HUES6 (cell line): ENCODE measurements around the gene NTSR1.

Experiments
- H3K27ac ChIP-seq: 2 replicates; pipeline ENCODE4 v1.7.0; 2013; ENCODE audit warnings: low read depth, mild to moderate bottlenecking, low read length, inconsistent platforms
- H3K27me3 ChIP-seq: 2 replicates; pipeline ENCODE4 v1.6.1; 2013; ENCODE audit warnings: low read length; ENCODE audit not compliant: control insufficient read depth, insufficient read depth
- H3K36me3 ChIP-seq: 2 replicates; pipeline ENCODE4 v1.6.1; 2013; ENCODE audit warnings: low read length; ENCODE audit not compliant: control insufficient read depth, insufficient read depth
- H3K4me1 ChIP-seq: 2 replicates; pipeline ENCODE4 v1.6.1; 2013; ENCODE audit warnings: low read length; ENCODE audit not compliant: control insufficient read depth, insufficient read depth
- H3K4me3 ChIP-seq: 2 replicates; pipeline ENCODE4 v1.5.1; 2013; ENCODE audit warnings: low read depth, low read length
- H3K9ac ChIP-seq: one replicate; pipeline ENCODE4 v1.6.1; 2013; ENCODE audit warnings: mild to moderate bottlenecking, low read length
- H3K9me3 ChIP-seq: 2 replicates; pipeline ENCODE4 v1.6.1; 2013; ENCODE audit warnings: low read depth, low read length; ENCODE audit not compliant: control insufficient read depth, insufficient read depth

Gene NTSR1

DNA sequence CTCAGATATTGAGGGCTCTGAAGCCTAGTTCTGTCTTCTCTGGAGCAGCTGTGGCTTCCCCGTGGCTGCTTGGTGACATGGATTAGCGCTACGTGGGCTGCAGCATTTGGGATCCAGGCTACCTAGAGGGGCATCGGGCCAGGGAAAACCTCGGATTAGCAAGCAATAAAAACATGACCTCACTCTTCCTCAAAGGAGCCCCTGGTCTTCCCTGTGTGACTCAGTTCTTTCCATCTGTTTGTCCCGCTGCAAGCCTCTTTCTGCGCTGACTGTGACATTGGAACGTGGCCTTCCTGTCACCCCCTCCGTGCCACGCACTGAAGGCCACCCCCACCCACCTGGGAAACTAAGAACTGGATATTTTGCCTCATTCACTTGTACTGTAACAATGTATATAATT, 91.2 kb downstream of the NTSR1 start:
- H3K4me1 ChIP-seq, result no peaks in the 10 kb centered on the region; the same call in 1 of the 2 replicates
- H3K27ac ChIP-seq, result no peak overlapping the region
- no peaks in the 10 kb centered on the region for H3K9me3 ChIP-seq
- H3K4me3 ChIP-seq, result no peak overlapping the region
- H3K36me3 ChIP-seq, result peaks cover 34% of the 10 kb centered on the region
- no peak overlapping the region for H3K9ac ChIP-seq
- peaks cover 3% of the 10 kb centered on the region; the same call in 1 of the 2 replicates for H3K27me3 ChIP-seq

DNA sequence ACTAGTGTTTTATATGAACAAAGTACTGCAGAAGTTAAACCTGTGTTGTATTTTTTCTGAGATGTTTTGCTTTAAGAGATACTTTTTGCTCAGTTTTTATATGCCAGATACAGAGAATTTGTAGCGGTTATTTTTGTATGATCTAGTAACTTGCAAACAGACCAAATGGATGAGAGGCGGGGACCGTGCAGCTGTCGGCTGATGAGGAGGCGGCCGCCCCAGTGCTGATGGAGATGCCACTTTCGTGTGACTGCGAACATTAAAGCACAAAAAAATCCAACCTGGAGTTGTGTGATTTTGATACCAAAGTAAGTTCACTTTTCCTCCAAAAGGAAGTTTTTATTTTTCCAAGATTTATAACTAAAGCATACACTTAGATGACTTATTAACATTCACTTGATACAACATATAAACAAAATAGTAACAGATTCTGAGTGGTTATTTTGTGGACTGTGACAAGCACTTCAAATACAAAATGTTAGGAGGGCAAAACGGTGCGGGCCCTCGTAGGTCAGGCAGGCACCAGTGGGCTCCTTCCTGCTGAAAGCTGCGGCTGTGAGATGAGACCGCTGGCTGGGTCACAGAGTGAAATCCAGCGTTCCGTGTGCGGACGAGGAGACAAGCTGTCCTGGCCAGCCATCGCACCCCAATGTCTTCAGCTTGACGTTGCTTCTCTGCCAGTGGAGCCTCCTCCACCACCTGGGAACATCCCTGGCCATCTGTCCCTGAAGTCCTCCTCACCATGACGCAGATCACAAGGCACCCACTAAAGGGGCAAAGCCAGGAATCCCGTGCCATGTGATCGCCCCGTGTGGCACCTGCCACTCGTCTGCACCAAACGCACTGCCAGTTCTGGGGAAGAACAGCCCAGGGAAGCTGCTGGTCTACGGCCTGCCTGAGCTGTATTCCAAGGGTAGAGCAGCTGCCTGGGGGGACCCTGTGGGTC, 92.0 kb downstream of the NTSR1 start:
- H3K36me3 ChIP-seq, result peaks cover 34% of the 10 kb centered on the region
- H3K9me3 ChIP-seq, result no peaks in the 10 kb centered on the region
- H3K27me3 ChIP-seq, result 0 out of 2 replicates have a peak, but pooled peaks cover under 1% of the 10 kb centered on the region
- H3K27ac ChIP-seq, result no peak overlapping the region
- H3K9ac ChIP-seq, result no peak overlapping the region
- no peak overlapping the region for H3K4me3 ChIP-seq
- peaks cover 1% of the 10 kb centered on the region for H3K4me1 ChIP-seq

DNA sequence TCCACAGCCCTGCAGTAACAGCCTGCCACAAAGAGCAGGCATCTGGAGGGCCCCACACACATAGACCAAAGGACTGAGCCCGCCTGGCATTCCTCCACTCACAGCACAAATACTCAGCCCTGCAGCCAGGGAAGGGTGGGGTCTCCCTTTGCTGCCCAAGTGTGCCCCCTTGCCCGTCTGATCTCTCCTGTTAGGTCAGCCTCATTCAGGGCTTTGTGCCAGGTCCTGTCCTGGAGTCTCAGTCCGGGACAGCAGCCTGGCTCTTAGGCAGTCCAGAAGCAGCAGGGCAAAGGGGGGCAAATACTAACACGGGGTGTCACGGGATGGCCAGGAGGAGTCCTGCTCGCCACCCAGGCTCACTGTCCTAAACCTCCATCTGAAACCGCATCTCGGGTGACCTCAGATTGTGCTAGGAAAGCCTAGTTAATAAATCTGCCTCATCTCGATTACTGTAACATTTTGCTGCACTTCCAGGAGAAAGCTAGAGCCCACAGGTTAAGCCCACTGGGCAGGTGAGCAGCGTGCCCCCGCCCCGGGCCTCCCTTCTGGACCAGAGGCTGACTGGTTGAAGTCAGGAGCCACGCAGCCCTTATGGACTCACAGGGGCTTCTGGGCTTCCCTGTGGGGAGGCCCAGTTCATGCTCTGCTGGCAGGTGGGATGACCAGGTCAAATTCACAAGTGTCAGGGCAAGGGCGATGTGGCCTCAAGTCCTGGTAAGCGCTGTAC, 92.8 kb downstream of the NTSR1 start:
- Histone ChIP-seq H3K4me1 (peaks cover 9% of the 10 kb centered on the region), H3K27me3 (no peaks in the 10 kb centered on the region), H3K36me3 (peaks cover 34% of the 10 kb centered on the region), H3K9me3 (no peaks in the 10 kb centered on the region), H3K27ac (no peak overlapping the region), H3K4me3 (no peak overlapping the region), H3K9ac (no peak overlapping the region)

DNA sequence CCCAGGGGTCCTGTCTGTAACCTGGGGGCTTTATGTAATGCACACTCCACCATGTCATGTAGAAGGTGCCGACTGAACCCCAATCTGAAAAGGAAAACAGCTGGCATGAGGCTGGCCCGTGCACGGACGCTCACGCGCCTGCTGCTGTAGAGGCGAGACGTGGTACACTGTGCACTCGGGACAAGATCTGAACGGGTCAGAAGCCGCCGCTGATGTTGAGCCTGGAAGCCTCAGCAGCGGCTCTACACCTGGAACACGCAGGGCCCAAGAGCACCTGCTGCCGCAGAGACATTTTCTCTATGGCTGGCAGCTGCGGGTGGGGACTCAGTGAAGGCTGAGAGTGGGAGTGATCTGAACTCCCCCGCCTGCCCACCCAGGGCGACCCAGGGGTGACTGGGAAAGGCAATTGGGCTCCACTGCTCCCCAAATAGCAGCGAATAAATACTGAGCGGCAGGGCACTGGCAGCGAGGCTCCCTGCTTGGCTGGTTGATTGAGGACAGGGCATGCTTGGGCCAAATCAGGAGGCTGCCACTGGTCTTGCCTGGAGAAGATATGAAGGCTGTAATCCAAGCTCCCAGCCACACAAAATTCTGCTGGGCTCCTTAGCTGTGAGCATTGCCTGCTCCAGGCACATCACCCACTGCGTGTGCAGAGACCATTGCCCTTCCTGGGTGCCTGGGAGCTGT, 93.5 kb downstream of the NTSR1 start:
- Histone ChIP-seq H3K27me3 (no peaks in the 10 kb centered on the region), H3K4me3 (no peak overlapping the region), H3K27ac (no peak overlapping the region), H3K36me3 (peaks cover 34% of the 10 kb centered on the region), H3K9ac (no peak overlapping the region), H3K9me3 (no peaks in the 10 kb centered on the region), H3K4me1 (peaks cover 9% of the 10 kb centered on the region)

DNA sequence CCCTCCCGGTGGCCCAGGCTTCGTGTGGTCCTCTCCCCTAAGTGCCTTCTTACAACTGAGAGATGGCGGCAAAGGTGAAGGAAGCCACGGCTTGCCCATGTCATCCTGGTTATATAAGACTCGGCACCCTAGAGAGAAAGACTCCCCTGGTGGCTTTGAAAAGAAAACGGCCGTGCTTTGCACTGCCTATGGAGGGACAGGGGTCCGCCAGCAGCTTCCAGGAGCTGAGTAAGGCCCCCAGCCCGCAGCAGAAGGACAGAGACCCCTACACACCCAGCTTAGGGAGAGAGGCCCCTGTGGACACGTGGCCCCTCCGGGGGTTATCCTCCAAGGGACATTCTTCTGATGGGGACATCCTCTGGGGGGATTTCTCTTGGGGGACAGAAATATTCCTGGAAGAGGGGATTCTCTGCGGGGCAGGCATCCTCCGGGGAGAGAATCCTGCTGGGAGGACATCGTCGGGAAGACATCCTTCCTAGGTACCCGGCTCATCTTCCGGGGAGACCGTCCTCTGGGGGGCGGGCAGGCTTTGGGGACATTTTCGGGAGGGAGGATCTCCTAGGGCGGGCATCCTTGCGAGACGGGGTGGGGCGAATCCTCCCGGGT, 95.5 kb downstream of the NTSR1 start:
- Histone ChIP-seq H3K36me3 (peaks cover 28% of the 10 kb centered on the region), H3K9ac (no peak overlapping the region), H3K27me3 (no peaks in the 10 kb centered on the region), H3K4me3 (peak overlapping the region; percentile 51), H3K9me3 (no peaks in the 10 kb centered on the region), H3K4me1 (peaks cover 11% of the 10 kb centered on the region), H3K27ac (no peak overlapping the region)

DNA sequence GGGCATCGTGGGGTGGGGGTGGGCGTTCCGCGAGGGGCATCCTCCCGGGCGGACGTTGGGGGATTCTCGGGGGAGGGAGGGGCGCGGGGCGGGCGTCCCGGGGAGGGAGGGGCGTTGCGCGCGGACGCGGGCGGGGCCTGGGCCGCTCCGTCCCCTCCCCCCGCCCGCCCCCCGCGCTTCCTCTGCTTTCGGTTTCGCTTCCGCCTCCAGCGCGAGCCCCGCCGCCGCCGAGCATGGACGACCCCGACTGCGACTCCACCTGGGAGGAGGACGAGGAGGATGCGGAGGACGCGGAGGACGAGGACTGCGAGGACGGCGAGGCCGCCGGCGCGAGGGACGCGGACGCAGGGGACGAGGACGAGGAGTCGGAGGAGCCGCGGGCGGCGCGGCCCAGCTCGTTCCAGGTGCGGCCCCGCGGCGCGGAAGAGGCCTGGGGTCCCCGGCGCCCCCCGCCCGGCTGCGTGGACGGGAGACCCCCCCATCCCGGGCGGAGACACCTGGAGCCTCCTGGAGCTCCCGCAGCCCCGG, 96.1 kb downstream of the NTSR1 start, which contains the start of gene OGFR:
Gene OGFR, plus strand, starts transcription at position 209 of the 528 bp plus-strand sequence. Its CDS starts 25 bp downstream, at position 234.
- peaks cover 11% of the 10 kb centered on the region for H3K4me1 ChIP-seq
- peak within 1 kb of the TSS; percentile 81 for H3K4me3 ChIP-seq
- H3K9ac ChIP-seq, result peak within 1 kb of the TSS; percentile 32

DNA sequence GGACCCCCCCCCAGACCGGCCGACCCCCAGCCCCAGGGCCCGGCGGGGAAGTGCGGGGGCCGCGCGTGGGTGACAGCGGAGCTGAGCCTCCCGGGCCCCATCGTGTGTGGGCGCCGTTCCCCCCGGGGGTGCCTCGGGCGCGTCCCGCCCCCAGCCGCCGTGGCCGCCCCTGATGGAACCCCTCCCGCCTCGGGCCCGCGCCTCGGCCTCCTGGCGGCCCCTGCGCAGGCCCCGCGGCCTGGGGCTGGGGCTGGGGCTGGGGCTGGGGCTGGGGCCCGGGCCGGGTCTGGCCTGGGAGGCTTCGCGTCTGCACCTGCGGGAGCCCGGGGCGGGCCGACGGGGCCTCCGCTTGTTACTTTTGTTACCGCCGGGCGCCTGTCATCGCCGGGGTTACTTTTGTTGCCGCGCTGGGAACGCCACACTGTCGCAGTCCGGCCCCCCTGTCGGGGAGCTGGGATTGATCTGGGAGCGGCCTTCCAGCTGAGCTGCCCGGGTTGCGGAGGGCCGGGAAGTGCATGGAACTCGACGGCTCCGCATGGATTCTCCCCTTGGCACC, 96.6 kb downstream of the NTSR1 start:
- H3K27ac ChIP-seq, result no peak overlapping the region
- H3K27me3 ChIP-seq, result no peaks in the 10 kb centered on the region
- no peak overlapping the region for H3K9ac ChIP-seq
- H3K4me1 ChIP-seq, result peaks cover 11% of the 10 kb centered on the region
- peak overlapping the region; percentile 81 for H3K4me3 ChIP-seq
- no peaks in the 10 kb centered on the region for H3K9me3 ChIP-seq
- peaks cover 29% of the 10 kb centered on the region for H3K36me3 ChIP-seq

More for the DNA sequence above, 96.1 kb downstream of the NTSR1 start, which contains the start of gene OGFR:
- H3K9me3 ChIP-seq, result no peaks in the 10 kb centered on the region
- H3K27me3 ChIP-seq, result no peaks in the 10 kb centered on the region
- no peak within 1 kb of the TSS for H3K27ac ChIP-seq
- peaks cover 28% of the 10 kb centered on the region for H3K36me3 ChIP-seq

DNA sequence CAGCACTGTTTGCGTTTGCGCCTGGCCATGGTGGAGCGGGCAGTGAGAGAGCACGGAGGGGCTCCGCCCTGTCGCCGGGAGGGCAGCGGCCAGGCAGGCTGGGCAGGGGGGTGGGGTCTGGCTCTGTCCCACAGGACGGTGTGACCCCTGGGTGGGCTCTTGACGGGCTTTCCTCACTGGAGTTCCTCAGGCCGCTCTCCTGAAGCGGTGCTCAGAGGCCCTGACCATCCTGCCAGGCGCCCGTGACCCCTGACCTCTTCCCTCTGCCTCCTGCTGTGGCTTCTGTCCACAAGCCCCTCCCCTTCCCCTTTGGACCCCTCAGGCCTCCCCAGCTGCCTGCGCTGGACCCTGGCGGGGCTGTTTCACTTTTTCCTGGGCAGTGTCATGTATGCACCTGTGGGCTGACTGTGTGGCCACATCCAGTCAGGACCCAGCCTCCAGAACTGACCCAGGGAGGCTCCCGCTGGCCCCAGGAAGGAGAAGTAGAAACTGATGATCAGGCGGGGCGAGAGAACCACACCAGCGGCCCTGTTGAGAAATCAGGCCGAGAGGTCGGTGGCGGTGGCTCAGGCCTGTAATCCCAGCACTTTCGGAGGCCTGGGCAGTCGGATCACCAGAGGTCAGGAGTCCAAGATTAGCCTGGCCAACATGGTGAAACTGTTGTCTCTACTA, 97.2 kb downstream of the NTSR1 start:
- no peak overlapping the region for H3K9ac ChIP-seq

DNA sequence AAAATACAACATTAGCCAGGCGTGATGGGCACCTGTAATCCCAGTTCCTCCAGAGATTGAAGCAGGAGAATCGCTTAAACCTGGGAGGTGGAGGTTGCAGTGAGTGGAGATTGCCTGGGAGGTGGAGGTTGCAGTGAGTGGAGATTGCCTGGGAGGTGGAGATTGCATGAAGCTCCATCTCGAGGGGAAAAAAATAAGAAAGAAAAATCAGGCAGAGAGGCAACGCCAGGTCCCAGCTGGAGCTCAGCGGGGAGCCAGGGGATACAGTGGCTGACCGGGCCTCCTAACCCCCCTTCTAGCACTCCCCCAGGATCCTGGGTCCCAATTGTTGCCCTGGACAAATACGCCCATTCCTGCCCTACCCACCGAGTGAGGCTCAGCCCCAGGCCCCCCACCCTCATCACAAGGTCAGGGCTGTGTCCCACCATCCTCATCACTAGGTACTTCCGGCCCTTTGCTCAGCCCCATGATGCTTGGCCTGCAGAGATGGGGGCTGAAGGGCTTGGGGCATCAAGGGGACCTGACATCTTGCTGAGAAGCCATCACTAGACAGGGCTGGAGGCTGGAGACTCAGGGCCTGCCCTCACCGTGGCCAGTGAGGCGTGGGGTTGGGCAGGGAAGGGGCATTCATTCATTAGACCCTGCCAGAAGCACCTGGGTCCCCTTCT, 97.9 kb downstream of the NTSR1 start:
- H3K27ac ChIP-seq, result no peak overlapping the region
- H3K9ac ChIP-seq, result no peak overlapping the region
- peak overlapping the region; percentile 81; the same call in 1 of the 2 replicates for H3K4me3 ChIP-seq
- no peaks in the 10 kb centered on the region for H3K27me3 ChIP-seq
- peaks cover 11% of the 10 kb centered on the region for H3K4me1 ChIP-seq
- peaks cover 32% of the 10 kb centered on the region for H3K36me3 ChIP-seq
- no peaks in the 10 kb centered on the region for H3K9me3 ChIP-seq

More for the DNA sequence above, 97.2 kb downstream of the NTSR1 start:
- Histone ChIP-seq H3K4me1 (peaks cover 11% of the 10 kb centered on the region), H3K4me3 (peak overlapping the region; percentile 81), H3K9me3 (no peaks in the 10 kb centered on the region), H3K27ac (no peak overlapping the region), H3K27me3 (no peaks in the 10 kb centered on the region), H3K36me3 (peaks cover 29% of the 10 kb centered on the region)
